ENCODE measurements around the gene CST6.
"Not testable (repeated sequence)": the region's sequence is repeated elsewhere in the genome, so short reads cannot be mapped to it uniquely, and the experiment has no call there.

The CST6 gene

GRCh38 chr11:66014804-66015453 lies 3.1 kb downstream of the CST6 start:
- peak overlapping the region in 2 of 5 donors; percentile 16 to 26 for H3K9ac ChIP-seq (ENCODE audit: low read length in 5 of 5)

DNA sequence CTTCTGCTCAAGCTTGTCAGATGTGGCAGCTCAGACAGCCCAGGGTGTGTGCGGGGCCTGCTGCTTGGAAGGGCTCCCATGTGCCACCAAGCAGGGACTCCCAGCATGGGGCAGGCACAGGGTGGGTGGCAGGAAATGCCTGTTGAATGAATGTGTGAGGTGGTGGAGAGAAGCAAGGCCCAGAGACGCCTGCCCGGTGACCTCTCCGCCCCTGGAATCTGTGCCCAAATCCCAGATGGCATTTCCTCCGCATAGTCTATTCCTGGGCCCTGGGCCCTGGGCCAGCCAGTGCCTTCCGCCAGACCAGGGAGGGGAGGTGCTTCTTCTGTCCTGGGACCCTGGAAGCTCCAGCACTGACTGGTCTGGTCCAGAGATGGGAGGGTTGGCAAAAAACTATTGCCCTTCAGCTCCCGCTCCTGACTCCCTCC lies 3.7 kb downstream of the CST6 start:
- no peak overlapping the region for H3K27ac ChIP-seq (ENCODE audit: low read depth, low read length)
- H3K9ac ChIP-seq (ENCODE audit: low read length in 5 of 5): peak overlapping the region in 1 of 5 donors; percentile 26
- no peak overlapping the region for H3K4me3 ChIP-seq (ENCODE audit: low read depth in 1 of 5, low read length in 5 of 5)
- no peaks in the 10 kb centered on the region for H3K9me3 ChIP-seq (ENCODE audit: control insufficient read depth in 5 of 5, low read length in 5 of 5)
- H3K27me3 ChIP-seq (ENCODE audit: control insufficient read depth in 5 of 5, insufficient read depth in 4 of 5, low read length in 5 of 5): peaks cover 9 to 28% (median 23%) of the 10 kb centered on the region in 5 donors
- no peaks in the 10 kb centered on the region for H3K36me3 ChIP-seq (ENCODE audit: control insufficient read depth in 5 of 5, insufficient read depth in 5 of 5, low read length in 5 of 5)
- H3K4me1 ChIP-seq (ENCODE audit: control insufficient read depth in 5 of 5, insufficient read depth in 5 of 5, low read length in 5 of 5): peaks cover 0 to 36% (median 17%) of the 10 kb centered on the region in 5 donors

More at GRCh38 chr11:66014804-66015453, 3.1 kb downstream of the CST6 start:
- Histone ChIP-seq H3K27ac (ENCODE audit: low read depth, low read length) (no peak overlapping the region), H3K4me3 (ENCODE audit: low read depth in 1 of 5, low read length in 5 of 5) (no peak overlapping the region), H3K4me1 (ENCODE audit: control insufficient read depth in 5 of 5, insufficient read depth in 5 of 5, low read length in 5 of 5) (peaks cover 0 to 36% (median 17%) of the 10 kb centered on the region in 5 donors), H3K9me3 (ENCODE audit: control insufficient read depth in 5 of 5, low read length in 5 of 5) (no peaks in the 10 kb centered on the region), H3K36me3 (ENCODE audit: control insufficient read depth in 5 of 5, insufficient read depth in 5 of 5, low read length in 5 of 5) (no peaks in the 10 kb centered on the region), H3K27me3 (ENCODE audit: control insufficient read depth in 5 of 5, insufficient read depth in 4 of 5, low read length in 5 of 5) (peaks cover 9 to 28% (median 23%) of the 10 kb centered on the region in 5 donors)

- Histone ChIP-seq H3K4me1 (ENCODE audit: control insufficient read depth in 5 of 5, insufficient read depth in 5 of 5, low read length in 5 of 5) (peaks cover 0 to 36% (median 17%) of the 10 kb centered on the region in 5 donors), H3K27ac (ENCODE audit: low read depth, low read length) (no peak overlapping the region)
These were observed 4.4 kb downstream of the CST6 start for GRCh38 chr11:66015936-66016792.

GRCh38 chr11:66016793-66017177 lies 5.0 kb downstream of the CST6 start:
- Histone ChIP-seq H3K27me3 (ENCODE audit: control insufficient read depth in 5 of 5, insufficient read depth in 4 of 5, low read length in 5 of 5) (peaks cover 6 to 19% (median 17%) of the 10 kb centered on the region in 5 donors), H3K27ac (ENCODE audit: low read depth, low read length) (no peak overlapping the region), H3K4me3 (ENCODE audit: low read depth in 1 of 5, low read length in 5 of 5) (no peak overlapping the region), H3K9me3 (ENCODE audit: control insufficient read depth in 5 of 5, low read length in 5 of 5) (no peaks in the 10 kb centered on the region), H3K9ac (ENCODE audit: low read length in 5 of 5) (no peak overlapping the region), H3K36me3 (ENCODE audit: control insufficient read depth in 5 of 5, insufficient read depth in 5 of 5, low read length in 5 of 5) (no peaks in the 10 kb centered on the region), H3K4me1 (ENCODE audit: control insufficient read depth in 5 of 5, insufficient read depth in 5 of 5, low read length in 5 of 5) (peaks cover 0 to 34% (median 17%) of the 10 kb centered on the region in 5 donors)

More at GRCh38 chr11:66015936-66016792, 4.4 kb downstream of the CST6 start:
- no peaks in the 10 kb centered on the region for H3K36me3 ChIP-seq (ENCODE audit: control insufficient read depth in 5 of 5, insufficient read depth in 5 of 5, low read length in 5 of 5)
- H3K9me3 ChIP-seq (ENCODE audit: control insufficient read depth in 5 of 5, low read length in 5 of 5): no peaks in the 10 kb centered on the region
- no peak overlapping the region for H3K4me3 ChIP-seq (ENCODE audit: low read depth in 1 of 5, low read length in 5 of 5)
- H3K9ac ChIP-seq (ENCODE audit: low read length in 5 of 5): no peak overlapping the region
- peaks cover 9 to 26% (median 23%) of the 10 kb centered on the region in 5 donors for H3K27me3 ChIP-seq (ENCODE audit: control insufficient read depth in 5 of 5, insufficient read depth in 4 of 5, low read length in 5 of 5)

GRCh38 chr11:66017321-66017720 lies 5.5 kb downstream of the CST6 start:
- H3K4me1 ChIP-seq (ENCODE audit: control insufficient read depth in 5 of 5, insufficient read depth in 5 of 5, low read length in 5 of 5): peaks cover 0 to 34% (median 14%) of the 10 kb centered on the region in 5 donors
- H3K27me3 ChIP-seq (ENCODE audit: control insufficient read depth in 5 of 5, insufficient read depth in 4 of 5, low read length in 5 of 5): peaks cover 1 to 14% (median 11%) of the 10 kb centered on the region in 5 donors
- H3K27ac ChIP-seq (ENCODE audit: low read depth, low read length): no peak overlapping the region
- H3K9ac ChIP-seq (ENCODE audit: low read length in 5 of 5): no peak overlapping the region
- H3K9me3 ChIP-seq (ENCODE audit: control insufficient read depth in 5 of 5, low read length in 5 of 5): no peaks in the 10 kb centered on the region
- H3K4me3 ChIP-seq (ENCODE audit: low read depth in 1 of 5, low read length in 5 of 5): no peak overlapping the region
- no peaks in the 10 kb centered on the region for H3K36me3 ChIP-seq (ENCODE audit: control insufficient read depth in 5 of 5, insufficient read depth in 5 of 5, low read length in 5 of 5)

DNA sequence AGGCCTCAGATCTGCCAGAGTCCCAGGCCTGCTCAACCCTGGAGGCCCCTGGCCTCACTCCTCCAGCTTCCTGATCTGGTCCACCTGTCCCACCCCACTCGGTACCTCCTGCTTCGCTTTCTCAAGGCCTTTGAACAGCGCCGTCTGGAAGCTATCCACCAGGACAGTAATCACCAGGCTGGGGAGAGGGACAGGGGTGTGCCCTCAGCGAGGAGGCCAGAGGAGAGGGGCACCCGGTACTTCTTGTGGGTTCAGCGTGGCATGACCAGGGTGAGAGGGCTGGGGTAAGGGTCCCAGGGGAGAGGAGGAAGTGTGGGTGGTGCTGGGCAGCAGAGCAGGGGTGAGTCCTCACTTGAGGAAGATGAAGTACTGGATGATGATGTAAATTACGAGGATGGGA lies 8.4 kb downstream of the CST6 start:
- Histone ChIP-seq H3K27me3 (ENCODE audit: control insufficient read depth in 5 of 5, insufficient read depth in 4 of 5, low read length in 5 of 5) (peaks cover 0 to 5% (median 3%) of the 10 kb centered on the region in 5 donors), H3K27ac (ENCODE audit: low read depth, low read length) (no peak overlapping the region), H3K9me3 (ENCODE audit: control insufficient read depth in 5 of 5, low read length in 5 of 5) (no peaks in the 10 kb centered on the region), H3K4me3 (ENCODE audit: low read depth in 1 of 5, low read length in 5 of 5) (no peak overlapping the region), H3K9ac (ENCODE audit: low read length in 5 of 5) (no peak overlapping the region), H3K36me3 (ENCODE audit: control insufficient read depth in 5 of 5, insufficient read depth in 5 of 5, low read length in 5 of 5) (no peaks in the 10 kb centered on the region), H3K4me1 (ENCODE audit: control insufficient read depth in 5 of 5, insufficient read depth in 5 of 5, low read length in 5 of 5) (peaks cover 1 to 31% (median 15%) of the 10 kb centered on the region in 5 donors)

DNA sequence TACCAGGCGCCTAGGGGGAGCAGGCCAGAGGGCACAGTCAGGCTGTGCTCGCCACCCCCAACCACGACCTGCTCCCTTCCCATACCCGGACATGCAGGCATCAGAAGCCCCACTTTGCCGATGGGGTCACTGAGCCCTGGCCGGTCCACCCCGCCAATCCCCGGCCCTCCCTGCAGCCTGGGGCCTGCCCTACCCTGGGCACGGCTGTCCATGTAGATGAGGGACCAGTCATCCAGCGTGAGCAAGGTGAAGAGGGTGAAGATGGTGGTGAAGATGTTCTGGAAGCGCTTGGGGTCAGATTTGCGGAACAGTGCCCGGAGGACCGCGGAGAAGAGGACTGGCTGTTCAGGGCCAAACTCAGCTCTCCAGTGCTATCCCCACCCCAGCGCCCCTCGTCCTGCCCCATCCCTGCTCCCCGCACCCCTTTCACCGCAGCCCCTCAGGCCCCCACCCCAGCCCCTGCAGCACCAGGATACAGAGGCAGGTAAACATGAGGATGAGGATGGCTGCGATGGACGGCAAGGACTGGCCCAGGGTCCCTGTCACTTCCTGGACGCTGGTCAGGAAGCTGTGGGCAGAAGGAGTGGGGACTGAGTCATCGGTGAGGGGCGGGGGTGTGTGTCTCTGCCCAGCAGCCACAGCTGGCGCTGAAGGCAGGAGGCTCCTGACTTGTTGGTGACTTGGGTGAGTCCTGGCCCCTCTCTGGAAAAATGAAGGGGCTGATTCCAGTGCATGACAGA lies 9.0 kb downstream of the CST6 start:
- no peaks in the 10 kb centered on the region for H3K9me3 ChIP-seq (ENCODE audit: control insufficient read depth in 5 of 5, low read length in 5 of 5)
- H3K27ac ChIP-seq (ENCODE audit: low read depth, low read length): no peak overlapping the region
- H3K9ac ChIP-seq (ENCODE audit: low read length in 5 of 5): no peak overlapping the region
- no peak overlapping the region for H3K4me3 ChIP-seq (ENCODE audit: low read depth in 1 of 5, low read length in 5 of 5)
- H3K4me1 ChIP-seq (ENCODE audit: control insufficient read depth in 5 of 5, insufficient read depth in 5 of 5, low read length in 5 of 5): peaks cover 2 to 26% (median 9%) of the 10 kb centered on the region in 5 donors
- no peaks in the 10 kb centered on the region for H3K36me3 ChIP-seq (ENCODE audit: control insufficient read depth in 5 of 5, insufficient read depth in 5 of 5, low read length in 5 of 5)
- H3K27me3 ChIP-seq (ENCODE audit: control insufficient read depth in 5 of 5, insufficient read depth in 4 of 5, low read length in 5 of 5): peaks cover 0 to 5% (median 3%) of the 10 kb centered on the region in 5 donors

GRCh38 chr11:66022401-66023185 lies 10.8 kb downstream of the CST6 start:
- H3K9me3 ChIP-seq (ENCODE audit: control insufficient read depth in 5 of 5, low read length in 5 of 5): no peaks in the 10 kb centered on the region
- H3K27ac ChIP-seq (ENCODE audit: low read depth, low read length): no peak overlapping the region
- peaks cover 3 to 19% (median 9%) of the 10 kb centered on the region in 5 donors for H3K4me1 ChIP-seq (ENCODE audit: control insufficient read depth in 5 of 5, insufficient read depth in 5 of 5, low read length in 5 of 5)
- peak overlapping the region in 4 of 5 donors; percentile 53 to 76 (median 65) for H3K9ac ChIP-seq (ENCODE audit: low read length in 5 of 5)
- peak overlapping the region; percentile 31 to 55 (median 40) for H3K4me3 ChIP-seq (ENCODE audit: low read depth in 1 of 5, low read length in 5 of 5)
- H3K36me3 ChIP-seq (ENCODE audit: control insufficient read depth in 5 of 5, insufficient read depth in 5 of 5, low read length in 5 of 5): no peaks in the 10 kb centered on the region
- H3K27me3 ChIP-seq (ENCODE audit: control insufficient read depth in 5 of 5, insufficient read depth in 4 of 5, low read length in 5 of 5): peaks cover 0 to 5% (median 3%) of the 10 kb centered on the region in 5 donors

DNA sequence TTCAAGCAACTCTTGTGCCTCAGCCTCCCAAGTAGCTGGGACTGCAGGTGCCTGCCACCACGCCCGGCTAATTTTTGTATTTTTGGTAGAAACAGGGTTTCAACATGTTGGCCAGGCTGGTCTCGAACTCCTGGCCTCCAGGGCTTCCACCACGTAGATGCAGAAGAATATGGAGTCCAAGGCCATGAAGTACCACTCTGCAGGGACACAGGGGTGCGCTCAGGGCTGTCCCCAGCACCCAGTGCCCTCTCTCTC lies 11.3 kb downstream of the CST6 start:
- not testable (repeated sequence) for H3K36me3 ChIP-seq (ENCODE audit: control insufficient read depth in 5 of 5, insufficient read depth in 5 of 5, low read length in 5 of 5); H3K9ac ChIP-seq (ENCODE audit: low read length in 5 of 5); H3K4me3 ChIP-seq (ENCODE audit: low read depth in 1 of 5, low read length in 5 of 5); H3K27me3 ChIP-seq (ENCODE audit: control insufficient read depth in 5 of 5, insufficient read depth in 4 of 5, low read length in 5 of 5); H3K9me3 ChIP-seq (ENCODE audit: control insufficient read depth in 5 of 5, low read length in 5 of 5); H3K27ac ChIP-seq (ENCODE audit: low read depth, low read length)
- peaks cover 3 to 19% (median 9%) of the 10 kb centered on the region in 5 donors for H3K4me1 ChIP-seq (ENCODE audit: control insufficient read depth in 5 of 5, insufficient read depth in 5 of 5, low read length in 5 of 5)
